NCI-H2107 (cell line): ENCODE measurements around the gene SASH1.

Experiments
- DNase-seq: peaks from one replicate; lab custom pipeline; 2025; lab: John Stamatoyannopoulos, UW

SASH1 gene

DNA sequence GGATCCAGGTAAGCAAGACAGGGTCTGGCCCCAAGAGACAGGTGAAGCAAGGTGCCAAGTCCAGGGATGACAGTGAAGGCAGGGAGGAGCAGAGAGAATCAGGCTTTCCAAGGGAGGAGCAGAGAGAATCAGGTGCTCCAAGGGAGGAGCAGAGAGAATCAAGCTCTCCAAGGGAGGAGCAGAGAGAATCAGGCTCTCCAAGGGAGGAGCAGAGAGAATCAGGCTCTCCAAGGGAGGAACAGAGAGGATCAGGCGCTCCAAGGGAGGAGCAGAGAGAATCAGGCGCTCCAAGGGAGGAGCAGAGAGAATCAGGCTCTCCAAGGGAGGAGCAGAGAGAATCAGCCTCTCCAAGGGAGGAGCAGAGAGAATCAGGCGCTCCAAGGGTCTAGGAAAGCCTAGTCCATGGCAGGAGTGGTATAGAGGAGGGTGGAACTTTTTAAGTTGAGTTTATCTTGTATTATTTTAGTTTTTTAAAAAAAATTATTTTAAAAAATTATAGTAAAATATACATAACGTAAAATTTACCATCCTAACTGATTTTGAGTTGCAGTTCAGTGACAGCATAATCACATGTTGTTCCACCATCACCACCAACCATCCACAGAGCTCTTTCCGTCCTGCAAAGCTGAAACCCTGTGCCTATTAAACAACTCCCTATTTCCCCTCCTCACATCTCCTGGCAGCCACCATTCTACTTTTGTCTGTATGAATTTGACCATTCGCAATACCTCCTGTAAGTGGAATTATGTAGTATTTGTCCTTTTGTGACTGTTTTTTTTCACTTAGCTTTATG lies 64.1 kb downstream of the SASH1 start:
- no peak for DNase-seq

DNA sequence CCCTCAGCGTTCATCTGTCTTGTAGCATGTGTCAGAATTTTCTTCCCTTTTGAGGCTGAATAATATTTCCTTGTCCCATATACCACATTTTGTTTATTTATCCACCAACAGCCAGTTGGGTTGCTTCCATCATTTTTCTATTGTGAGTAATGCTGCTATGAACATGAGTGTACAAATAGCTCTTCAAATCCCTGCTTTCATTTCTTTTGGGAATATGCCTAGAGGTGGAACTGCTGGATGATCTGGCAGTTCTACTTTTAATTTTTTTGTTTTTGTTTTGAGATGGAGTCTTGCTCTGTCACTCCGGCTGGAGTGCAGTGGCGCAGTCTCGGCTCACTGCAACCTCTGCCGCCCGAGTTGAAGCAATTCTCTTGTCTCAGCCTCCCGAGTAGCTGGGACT lies 64.7 kb downstream of the SASH1 start:
- DNase-seq = no peak

DNA sequence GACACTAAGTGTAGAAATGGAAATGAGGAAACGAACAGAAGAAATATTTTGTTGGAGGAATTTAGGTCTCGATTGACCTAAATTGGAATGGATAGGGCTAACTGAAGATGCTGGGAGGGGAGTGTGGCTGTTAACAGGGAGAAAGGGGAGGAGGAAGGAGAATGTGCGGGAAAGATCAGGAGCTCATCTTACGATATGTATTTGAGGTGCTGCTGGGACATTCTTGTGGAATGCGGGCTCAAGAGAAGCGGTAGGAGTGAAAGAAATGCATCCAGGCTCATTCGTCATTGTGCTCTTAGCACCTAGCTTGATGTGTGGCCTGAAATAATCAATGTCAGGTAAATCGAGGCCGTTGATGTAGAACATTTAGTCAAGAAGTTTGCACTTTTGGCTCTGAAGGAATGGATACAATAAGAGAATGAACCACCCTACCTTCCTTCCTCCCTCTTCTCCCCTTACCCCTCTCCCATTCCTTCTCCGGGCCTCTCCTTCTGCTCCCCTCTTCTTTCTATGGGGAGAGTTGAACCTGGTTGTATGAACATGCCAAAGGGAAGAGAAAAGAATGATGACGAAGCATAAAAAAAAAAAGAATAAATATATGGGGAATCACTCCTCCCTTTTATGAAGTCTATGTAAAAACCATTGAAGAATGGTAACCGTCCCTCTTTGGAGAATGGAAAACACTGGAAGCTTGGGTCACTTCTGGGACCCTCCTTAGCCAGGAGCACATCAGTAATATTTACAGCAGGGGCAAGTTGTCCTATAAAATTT lies 70.9 kb downstream of the SASH1 start:
- DNase-seq = no peak

DNA sequence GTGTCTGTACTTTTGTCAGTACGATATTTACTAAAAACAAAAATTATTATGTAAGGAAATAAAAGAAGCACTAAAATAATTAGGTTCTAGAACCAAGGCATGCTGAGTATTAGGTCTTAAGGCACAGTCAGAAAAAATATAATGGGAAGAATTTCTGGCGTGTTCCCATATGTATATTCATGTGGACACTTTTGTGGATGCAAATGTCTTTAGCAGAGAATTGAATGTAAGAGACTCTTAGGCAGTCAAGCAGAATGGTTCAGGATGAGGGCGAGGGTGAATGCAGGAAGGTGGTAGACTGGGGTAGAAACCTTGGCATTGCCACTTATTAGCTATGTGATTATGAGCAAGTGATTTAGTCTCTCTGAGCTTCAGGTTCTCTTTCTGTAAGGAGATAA lies 71.5 kb downstream of the SASH1 start:
- DNase-seq = no peak

DNA sequence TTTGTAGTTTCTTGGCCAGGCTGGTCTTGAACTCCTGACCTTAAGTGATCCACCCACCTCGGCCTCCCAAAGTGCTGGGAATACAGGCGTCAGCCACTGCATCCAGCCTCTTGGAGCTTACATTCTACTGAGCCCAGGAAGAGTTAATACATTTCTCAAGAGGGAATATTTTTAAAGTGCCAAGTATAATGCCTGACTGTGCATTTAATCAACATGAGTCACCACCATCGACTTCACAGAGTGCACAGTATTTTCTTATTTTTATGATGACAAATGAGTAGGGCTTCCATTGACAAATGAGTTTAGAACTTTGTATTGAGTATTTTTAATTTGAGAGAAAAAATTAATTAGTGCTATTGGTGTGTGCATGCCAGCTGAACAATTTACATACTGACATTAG lies 72.2 kb downstream of the SASH1 start:
- DNase-seq = no peak

DNA sequence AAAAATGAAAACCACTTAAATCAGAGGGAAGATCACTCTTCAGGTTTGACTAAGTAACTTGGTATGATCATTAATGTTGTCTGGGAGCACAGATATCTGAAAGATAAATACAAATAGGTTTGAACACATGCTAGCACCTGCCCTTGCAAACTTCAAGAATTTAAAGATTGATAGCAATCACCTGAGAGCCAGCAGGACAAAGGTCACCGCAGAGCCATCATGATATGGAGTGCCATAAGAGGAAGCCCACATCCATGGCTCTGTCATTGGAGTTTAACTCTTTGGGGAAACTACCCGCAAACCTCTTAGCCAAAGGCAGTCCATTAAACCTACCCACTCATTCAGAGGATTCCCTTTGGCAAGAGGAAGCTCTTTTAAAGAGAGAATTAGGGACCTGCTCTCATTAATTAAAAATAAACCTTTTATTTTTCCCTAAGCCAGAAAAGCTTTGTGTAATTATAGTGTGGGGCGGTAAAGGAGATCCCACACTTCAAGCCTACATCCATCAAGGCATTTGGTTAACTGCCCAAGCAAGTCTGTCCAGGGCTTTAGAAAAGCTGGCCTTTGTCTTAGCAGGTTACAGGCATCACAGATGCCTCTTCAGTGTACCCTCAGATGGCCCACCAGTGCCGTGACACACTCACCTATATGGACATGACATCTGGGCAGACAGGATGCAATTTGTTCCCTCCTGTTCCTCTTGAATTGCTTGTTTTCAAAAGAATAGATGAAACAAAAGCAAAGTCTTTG lies 73.0 kb downstream of the SASH1 start:
- no peak for DNase-seq

DNA sequence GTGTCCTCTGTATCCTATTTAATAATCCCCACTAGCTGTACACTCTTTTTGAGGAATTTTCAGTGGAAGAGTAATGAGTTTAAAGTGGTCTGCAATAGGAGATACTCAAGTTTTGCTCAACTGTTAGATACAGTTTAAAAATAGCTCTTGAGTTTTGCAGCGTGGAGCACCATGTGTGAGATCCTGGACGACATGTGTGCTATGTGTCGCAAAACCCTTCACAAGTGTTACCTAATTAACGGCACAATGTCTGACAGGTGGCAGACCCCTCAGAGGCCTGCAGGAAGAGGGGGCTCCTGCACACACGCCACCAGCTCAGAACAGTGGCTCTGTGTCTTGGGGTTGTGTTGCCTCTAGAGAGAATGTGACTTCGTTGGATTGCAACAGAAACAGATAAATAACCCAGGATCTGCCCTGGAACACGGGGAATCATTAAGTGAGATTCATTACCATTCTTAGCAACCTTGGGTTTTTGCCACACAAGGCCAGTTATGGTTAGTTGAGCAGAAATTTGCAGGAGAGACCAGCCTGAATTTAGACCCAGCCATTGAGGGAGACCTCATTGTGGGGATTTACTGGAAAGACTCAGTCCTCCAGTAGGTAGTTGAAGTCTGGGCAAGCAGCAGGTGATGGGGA lies 73.8 kb downstream of the SASH1 start:
- no peak for DNase-seq

DNA sequence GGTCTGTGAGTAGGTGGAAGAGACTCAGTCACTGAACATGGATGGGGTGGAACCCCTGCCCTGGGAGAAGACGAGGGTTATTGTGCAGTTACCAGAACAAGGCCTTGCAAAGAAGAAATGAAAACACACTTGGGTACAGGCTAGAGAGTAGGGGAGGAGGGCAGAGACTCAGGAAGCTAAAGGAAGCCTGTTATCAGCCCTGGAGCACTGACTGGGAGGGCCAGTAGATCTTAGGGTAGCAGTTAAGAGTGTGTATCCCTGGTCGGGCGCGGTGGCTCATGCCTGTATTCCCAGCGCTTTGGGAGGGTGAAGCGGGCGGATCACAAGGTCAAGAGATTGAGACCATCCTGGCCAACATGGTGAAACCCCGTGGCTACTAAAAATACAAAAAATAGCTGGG lies 74.4 kb downstream of the SASH1 start:
- DNase-seq = no peak

DNA sequence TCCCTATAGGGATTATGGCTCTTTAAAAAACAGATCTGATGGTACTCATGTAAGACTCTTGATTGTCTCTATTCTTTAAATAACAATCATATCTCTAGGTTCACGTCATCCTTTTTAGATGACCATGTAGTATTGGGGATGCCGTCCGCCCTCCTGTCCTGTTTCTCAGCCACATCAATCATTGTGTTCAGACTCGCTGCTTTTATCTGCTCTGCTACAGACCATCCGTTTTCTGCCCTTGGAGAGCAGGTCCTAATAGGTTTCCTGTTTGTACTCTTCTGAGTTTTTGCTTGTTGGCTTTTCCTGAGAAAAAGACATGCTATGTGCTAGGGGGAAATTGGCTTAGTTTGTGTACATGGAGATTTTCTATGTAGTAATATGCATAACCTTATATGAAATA lies 76.8 kb downstream of the SASH1 start:
- DNase-seq = no peak

DNA sequence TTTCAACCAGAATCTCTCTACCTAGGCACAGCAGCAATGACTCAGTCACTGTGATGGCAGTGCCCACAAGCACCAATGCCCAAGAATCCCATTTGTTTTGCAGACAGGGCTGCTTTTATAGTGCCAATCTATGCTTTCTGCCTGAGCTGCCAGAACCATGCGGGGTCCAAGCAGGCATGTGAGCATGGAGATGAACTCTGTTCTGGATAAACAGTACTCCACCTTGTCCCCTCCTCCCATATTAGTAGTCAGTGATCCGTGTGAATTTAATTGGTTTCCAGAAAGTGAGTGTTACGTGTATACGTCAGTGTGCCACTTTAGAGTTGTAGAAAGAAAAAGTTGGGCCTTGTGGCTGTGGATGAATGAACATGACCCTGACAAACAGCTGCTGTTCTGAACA lies 79.4 kb downstream of the SASH1 start:
- no peak for DNase-seq

DNA sequence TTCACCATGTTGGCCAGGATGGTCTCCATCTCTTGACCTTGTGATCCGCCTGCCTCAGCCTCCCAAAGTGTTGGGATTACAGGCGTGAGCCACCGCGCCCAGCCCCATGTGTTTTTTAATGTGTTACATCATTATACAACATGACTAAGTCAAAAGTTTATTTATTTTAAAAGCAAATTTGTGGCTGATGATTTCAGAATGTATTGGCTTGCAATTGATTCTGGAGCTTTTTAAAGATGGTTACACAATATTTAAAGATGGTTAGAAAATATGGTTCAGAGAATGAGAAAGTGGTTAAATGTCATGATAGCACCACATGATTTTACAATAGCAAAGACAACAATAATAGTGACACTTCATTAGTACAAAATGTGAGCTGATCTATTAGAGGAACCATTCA lies 80.5 kb downstream of the SASH1 start:
- DNase-seq = no peak

DNA sequence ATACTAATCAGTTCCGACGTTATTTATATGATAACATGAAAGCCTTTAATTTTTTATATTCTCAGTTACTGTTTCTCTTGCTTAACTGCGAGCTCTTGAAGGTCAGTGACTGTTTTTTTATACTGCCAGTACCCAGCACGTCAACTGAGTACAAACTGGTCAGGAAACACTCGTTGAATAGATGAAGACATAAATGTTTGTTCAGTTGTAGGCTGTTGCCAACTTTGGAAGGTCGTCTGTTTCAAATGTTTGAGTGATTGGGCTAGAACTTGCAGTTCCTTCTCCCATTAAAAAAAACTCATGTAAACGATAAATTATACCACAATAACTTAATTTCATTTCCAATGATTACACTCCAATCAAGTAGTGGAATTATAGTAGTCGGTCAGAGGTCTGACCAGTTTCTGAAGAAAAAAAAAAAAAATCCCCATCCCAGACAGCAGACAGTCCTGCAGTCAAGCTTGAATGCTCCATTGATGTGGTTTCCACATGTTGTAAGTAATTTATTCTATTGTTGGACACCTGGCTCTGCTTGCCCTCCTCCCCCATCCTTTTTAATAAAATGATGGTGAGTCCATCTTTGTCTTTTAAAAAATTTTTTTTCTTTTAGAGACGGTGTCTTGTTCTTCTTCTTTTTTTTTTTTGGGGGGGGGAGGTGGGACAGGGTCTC lies 81.1 kb downstream of the SASH1 start:
- no peak for DNase-seq

DNA sequence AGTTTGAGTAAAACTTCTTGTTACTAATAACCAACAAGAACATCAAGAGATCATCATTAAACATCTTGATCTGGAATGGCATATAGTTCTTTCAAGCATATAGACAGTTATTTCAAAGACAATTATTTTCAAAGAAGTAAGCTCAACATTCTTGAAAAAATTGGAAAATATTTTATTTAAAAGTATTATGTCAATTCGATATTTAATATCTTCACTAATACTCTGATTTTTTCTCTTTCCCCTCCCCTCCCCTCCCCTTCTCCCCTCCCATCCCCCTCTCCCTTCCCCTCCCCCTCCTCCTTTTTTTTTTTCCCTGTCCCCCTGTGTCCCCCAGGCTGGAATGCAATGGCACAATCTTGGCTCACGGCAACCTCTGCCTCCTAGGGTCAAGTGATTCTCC lies 82.8 kb downstream of the SASH1 start:
- DNase-seq = no peak

DNA sequence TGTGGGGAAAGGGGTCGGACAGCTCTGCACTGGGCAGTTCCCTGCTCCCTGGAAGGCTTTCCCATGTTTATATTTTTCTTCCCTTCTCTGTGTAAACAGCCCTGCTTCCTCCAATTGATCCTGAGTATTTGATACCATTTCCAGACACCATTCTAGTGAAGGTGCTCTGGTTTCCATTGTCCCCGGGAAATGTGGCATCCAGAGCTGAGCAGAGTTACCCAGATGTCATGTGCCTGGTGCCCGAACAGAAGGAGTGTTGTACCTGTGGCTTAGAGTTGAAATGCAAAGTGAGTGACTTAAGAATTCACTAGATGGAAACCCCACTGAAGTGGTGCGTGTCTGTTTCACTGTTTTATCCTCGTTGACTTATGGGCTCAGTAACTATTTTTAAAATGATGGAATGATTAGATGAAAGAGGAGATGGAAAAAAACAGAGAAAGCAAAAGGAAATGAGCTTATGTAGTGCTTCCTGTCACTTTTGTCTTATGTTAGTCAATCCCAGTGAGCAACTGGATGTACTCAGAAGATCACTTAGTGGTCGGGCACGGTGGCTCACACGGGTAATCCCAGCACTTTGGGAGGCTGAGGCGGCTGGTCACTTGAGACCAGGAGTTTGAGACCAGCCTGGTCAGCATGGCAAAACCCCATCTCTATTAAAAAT lies 83.8 kb downstream of the SASH1 start:
- no peak for DNase-seq

DNA sequence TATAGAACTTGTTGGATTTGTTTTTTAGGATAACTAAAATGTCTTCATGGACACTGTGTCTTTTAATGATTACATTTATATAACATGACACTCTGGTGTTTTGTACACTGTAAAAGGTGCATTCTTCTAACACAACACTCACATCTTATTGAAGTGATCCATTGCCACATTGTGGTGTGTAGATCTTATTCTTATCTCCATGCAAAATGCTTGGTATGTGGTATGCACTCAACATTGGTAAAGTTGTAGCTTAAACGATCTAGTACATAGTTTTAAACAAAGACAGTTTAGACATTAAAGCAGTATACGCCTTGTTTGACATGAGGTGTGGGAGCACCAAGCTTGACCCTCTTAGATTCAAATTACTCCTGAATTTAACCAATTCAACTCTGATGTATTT lies 84.7 kb downstream of the SASH1 start:
- DNase-seq = no peak

DNA sequence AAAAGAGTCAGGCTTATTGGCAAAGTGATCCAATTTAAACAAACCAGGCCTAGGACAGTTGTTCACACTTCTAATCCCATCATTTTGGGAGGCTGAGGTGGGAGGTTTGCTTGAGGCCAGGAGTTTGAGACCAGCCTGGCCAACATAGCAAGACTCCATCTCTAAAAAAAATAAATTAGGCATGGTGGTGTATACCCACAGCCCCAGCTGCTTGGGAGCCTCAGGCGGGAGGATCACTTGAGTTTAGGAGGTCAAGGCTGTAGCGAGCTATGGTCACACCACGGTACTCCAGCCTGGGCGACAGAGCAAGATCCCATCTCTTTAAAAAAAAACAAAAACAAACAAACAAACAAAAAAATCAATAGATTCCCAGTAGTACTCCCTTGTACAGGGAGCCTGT lies 86.8 kb downstream of the SASH1 start:
- no peak for DNase-seq

DNA sequence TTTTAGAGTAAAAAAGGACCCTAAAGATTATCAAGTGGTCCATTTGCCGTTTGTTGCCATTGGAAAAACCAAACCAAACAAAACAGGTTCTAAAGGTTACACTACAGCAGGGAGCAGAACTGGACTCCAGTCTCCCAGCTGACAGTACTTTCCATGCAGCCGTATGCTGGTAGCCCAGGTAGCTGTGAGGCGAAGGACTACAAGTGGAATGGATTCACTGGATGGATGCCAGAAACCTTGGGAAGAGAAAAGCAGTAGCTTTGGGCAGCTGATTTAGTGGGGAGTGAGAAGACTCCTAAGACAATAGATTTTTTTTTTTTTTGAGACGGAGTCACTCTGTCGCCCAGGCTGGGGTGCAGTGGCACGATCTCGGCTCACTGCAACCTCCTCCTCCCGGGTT lies 88.3 kb downstream of the SASH1 start:
- no peak for DNase-seq

DNA sequence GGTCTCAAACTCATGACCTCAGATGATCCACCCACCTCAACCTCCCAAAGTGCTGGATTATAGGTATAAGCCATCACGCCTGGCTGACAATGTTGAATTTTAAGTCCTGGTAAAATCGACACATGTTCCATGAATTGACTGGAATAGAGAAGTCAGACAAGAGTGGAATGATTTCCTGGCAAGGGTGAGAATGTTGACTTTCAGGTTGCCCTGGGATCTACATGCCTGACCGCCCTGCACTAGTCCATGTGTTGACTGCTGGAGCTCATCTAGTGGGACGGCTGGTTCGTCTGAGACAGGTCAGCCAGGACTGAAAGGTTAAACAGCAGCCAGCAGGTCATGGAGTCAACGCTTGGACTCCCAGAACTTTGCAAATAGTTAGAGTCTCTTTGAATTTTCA lies 88.8 kb downstream of the SASH1 start:
- DNase-seq = no peak

DNA sequence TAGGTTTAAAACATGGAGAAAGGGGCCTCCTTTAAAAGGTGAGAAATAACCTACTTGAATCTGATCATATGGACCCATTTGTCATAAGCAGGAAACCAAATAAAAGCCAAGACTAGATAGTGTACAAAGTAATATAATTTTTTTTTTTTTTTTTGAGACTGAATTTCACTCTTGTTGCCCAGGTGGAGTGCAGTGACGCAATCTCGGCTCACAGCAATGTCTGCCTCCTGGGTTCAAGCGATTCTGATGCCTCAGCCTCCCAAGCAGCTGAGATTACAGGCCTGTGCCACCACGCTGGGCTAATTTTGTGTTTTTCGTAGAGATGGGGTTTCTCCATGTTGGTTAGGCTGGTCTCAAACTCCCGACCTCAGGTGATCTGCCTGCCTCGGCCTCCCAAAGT lies 89.2 kb downstream of the SASH1 start:
- DNase-seq = no peak

DNA sequence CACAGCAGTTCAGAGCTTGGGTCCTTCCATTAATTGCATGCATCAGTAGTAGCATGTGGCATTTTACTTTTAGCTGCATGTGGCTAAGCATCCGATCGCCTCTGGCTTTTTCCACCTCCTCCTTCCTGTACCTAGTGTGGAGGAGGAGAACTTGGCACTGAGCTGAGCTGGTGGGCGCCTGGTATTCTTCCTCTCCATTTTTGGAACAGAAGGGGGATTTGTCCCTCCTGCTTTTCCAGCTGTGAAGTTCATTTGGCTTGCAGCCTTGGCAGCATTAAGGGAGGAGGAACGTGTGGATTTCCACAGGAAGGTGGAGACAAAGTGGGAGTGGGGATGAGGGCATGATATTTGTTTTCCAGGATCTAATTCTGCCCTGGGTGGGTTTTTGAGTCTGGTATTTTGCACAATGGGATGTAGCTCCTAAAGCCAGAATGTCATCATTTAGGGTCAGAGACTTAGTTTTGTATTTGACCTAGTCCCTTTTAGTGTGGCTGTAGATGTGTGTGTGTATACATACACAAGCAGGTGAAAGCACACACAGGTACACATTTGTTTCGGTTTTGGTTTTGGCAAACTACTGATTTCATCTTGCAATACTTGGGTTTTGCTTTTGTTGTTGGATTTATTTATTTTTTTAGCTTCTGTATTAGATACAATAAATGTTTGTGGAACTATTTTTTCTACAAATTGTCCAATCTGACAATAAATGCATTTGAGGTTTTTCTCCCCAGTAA lies 90.0 kb downstream of the SASH1 start:
- no peak for DNase-seq

DNA sequence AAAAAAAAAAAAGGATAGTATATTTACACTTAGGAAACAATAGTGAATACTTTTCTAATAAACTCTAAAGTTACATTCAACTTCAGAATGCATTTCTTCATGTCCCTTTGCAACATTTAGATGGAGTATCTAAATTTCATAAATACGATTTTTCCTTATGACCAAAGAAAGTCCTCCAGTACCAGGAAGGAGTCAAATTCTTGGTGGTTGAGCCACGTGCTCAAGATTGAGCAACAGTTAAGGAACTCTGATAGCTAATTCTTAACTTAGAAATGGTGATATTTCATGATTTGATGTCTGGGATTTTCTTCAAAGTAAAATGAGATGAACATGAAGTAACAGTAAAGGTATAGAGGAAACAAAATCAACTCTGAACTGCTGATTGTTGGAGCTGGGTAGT lies 92.7 kb downstream of the SASH1 start:
- DNase-seq = no peak
